ENCODE data around the gene RCN2.

Gene RCN2

DNA sequence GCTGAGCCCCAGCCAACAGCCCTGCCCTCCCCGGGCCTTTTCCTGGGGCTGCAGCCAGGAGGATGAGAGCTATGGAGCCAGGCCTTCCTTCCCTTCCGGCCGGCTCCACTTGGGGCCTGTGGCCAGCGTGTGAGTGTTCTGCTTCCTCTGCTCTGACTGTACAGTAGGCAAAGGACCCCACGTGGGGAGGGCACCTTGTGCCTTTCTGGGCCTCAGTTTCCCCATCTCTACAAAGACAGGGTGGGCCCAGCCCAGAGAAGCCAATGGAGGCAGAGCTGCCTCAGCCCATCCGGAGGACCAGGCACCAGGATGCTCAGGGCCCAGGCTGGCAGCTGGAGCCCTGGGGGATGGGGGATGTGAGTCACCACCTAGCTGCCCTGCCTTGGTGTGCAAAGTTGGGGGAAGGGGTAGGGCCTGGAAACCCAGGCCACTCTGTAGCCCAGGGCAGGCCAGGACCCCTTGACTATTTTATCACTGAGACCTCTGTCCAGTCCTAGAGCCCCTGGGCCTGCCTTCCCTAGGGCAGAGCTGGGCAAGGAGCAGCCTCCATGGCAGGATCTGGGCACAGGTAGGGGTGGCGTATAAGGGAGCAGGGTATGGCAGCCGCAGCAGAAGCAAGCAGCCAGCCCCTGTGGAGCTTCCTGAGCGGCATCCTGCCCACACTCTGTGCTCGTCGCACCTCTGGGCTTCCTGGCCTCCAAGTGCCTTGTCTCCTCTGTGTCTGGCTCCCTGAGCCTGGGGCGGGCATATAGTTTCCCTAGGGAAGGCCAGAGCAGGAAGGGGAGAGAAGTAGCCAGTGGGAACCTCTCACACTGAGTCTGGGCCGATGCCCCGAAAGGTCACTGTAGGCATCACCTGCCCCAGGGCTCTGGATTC lies 65.2 kb downstream of the RCN2 start:
- peak; percentile 82 for DNase-seq

DNA sequence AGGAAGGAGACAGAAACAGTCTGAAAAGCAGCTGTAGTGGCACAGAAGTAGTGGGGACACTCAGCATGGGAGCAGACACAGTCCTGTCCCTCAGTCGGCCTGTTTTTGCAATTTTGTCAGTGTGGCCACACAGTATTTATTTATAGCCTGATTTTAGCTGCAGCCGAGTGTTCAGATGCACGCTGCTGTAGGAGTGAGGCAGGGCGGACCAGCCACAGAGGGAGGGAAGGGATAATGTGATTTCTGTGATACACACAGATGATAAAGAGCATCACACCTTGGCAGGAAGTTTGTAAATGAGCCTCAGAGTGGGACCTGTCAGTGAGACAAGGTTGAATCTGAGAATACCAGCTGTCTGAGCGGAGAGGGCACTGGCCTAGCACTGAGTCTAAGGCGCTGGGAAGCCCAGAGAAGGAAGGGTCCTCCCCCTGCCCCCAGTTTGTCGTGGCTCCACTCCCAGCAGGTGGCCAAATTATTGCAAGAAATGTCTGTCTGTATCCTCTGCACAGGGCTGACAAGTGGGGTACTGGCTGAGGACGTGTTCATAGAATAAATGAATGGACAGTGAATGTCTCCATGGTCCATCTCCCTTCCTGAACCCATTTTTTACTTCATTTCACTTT lies 67.2 kb downstream of the RCN2 start:
- peak; percentile 65 for DNase-seq

DNA sequence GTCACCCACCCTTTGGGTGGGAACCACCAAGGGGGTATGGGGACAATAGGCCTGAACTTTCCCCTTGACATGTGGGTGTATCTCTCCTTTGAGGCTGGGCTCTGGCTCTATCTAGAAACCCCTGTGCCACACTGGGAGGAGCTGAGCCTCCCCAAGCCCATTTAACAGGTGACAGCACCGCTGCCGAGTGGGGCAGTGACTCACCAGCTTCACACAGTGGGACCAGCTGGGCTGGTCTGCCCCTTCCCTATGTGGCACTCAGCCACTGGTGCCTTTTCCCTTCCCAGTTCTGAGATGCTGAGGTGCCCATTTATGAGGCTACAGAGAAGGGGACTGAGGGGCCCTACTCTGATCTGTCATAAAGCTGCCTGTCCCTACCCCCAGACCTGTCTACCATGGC lies 68.4 kb downstream of the RCN2 start:
- DNase-seq, result peak; percentile 60

DNA sequence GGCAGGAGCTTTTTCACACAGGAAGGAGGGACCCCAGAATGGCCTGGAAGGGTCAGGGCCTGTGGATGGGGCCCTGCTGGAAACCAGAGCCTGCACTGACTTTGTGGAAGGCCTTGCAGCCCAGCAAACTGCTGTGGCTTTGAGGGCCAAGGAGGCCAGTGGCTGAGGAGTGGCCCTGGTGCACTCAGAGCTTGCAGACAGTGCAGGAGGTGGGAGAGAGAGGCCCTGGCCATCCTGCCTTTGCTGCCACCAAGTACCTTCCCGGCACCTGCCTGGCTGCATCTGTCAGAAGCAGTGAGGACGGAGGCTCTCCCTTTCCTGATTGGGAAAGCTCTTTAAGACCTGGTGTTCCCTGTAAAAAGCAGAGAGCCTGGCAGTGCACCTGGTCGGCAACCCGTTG lies 69.8 kb downstream of the RCN2 start:
- DNase-seq, result no peak

DNA sequence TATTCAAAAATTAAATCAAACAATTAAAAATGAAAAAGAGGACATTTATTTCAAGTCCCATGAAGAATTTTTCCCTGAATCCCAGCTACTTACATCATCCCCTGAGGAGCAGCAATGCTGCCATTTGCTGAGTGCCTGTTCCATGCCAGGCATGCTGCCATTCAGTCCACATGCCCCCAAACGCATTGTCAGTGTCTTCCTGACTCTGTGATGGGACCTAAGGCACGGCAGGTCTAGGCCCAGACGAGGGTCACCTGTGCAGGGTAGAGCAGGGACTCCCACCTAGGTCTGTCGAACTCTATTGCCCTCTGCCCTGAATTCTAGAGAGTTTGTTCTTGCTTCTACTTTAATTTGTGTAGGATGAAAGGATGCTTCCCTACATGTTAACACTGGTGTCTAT lies 70.4 kb downstream of the RCN2 start:
- DNase-seq, result no peak

DNA sequence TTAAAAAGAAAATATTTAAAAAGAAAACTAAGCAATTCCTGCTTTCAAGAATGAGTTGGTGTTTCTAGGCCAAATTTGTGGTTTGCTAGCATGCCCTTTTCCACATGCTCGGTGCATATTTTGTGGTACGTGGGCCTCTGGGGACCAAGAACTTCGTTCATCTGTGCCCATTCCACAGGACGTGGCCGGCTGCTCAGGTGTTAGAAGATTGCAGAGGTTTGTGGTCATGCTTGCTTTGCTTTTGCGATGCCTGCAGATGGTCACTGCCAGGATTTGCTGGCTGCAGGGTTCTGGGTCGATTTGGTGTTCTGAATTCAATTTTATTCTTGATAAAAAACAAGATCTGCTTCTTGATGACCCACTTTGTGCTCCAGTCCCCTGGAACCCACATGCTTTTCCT lies 70.9 kb downstream of the RCN2 start:
- peak; percentile 40 for DNase-seq

DNA sequence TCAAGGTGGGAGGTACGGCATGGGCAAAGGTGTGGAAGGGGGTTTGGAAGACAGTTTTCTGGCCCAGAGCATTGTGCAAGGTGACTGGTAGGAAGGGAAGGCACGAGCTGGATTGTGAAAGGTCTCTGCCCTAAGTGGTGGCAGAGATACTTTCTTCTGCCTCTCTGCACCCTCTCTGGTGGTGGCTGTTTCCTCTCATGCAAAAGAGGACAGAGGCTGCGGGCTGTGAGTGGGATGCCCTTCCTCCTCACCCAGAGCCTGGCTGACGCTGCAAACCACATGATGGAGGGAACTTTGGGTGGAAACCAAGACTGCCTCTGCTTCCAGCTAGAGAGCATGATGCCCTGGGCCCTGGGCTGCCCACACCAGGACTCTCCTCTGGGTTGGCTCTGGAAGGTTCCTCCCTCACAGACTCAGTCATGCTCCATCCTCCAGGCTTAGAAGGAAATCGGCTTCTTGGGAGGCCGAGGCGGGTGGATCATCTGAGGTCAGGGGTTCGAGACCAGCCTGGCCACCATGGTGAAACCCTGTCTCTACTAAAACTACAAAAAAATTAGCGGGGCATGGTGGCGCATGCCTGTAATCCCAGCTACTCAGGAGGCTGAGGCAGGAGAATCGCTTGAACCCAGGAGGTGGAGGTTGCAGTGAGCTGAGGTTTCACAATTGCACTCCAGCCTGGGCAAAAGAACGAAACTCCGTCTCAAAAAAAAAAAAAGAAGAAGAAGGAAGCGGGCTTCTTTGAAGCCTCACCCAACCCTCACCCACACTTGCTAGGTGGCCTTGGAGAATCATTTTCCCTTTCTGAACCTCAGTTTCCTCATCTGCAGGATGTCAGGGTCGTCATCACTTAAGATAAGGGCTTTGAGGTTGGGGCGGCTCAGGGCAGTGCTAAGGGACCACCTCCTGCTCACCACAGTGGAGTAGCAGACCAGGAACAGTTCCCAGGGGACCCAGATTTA lies 71.7 kb downstream of the RCN2 start:
- peak; percentile 83 for DNase-seq

Measured in NK-92 treated with Interleukin-12 subunit alpha and Interleukin-12 subunit beta, amount 100 ng/mL, for 24 hours (cell line).